ENCODE measurements around the gene SLC12A2.

DNA sequence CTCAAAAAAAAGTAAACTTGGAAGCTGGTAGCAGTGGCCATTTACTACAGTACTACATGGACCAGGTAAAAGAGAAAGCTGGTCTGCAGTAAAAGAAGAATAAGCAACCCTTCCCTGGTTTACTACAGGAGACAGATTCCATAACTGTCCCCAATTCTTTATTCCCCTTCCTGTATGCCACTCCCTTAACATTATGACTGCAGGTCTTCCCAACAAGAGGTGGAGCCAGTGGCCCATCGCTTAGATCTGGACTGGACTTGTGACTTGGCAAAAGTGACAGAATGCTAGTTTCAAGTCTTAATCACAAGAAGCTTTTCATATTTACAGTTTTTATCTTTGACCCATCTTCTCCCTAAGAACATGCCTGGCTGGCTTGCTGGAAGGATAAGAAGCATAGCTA, 42.6 kb upstream of the SLC12A2 start:
- no peak for TF ChIP-seq POLR2AphosphoS5 (IDR thresholded peaks at IDR 0.05; ENCODE audit: low read depth, low read length)
- no peak for TF ChIP-seq POLR2A (IDR thresholded peaks at IDR 0.05; ENCODE audit: low read depth, low read length)
